ENCODE results near the gene NHP2. TPM values are rescaled to one million over a fixed set of nuclear protein-coding genes. Genes with fewer than 3 reads are reported as not detected.
A peak's percentile ranks its signal among the peaks of the same experiment; 100 is the strongest.
"Not testable (repeated sequence)": the region's sequence is repeated elsewhere in the genome, so short reads cannot be mapped to it uniquely, and the experiment has no call there.

The NHP2 gene
- total RNA-seq, 1 experiment from 2014 or later: 263 TPM

GRCh38 chr5:178130576-178131445 is 22.9 kb downstream of the NHP2 start, which contains the start of gene RMND5B (continued):
- TF ChIP-seq TEAD1 (CRISPR knock-in tag; IDR thresholded peaks at IDR 0.05) (no peak), HMGXB4 (CRISPR knock-in tag; IDR thresholded peaks at IDR 0.05) (peak; percentile 39), CREB1 (CRISPR knock-in tag; IDR thresholded peaks at IDR 0.05) (no peak), ETV6 (CRISPR knock-in tag; IDR thresholded peaks at IDR 0.05) (peak; percentile 87), EMX1 (CRISPR knock-in tag; IDR thresholded peaks at IDR 0.05) (peak; percentile 85), FOXK1 (CRISPR knock-in tag; IDR thresholded peaks at IDR 0.05) (0 out of 2 replicates have a peak, but pooled peaks have one; percentile 30), ZNF671 (CRISPR knock-in tag; IDR thresholded peaks at IDR 0.05) (peak; percentile 61; the same call in 1 of the 2 replicates), SP1 (CRISPR knock-in tag; conservative IDR thresholded peaks at IDR 0.05) (peak; percentile 56), SOX15 (CRISPR knock-in tag; IDR thresholded peaks at IDR 0.05) (no peak), IRF2 (CRISPR knock-in tag; IDR thresholded peaks at IDR 0.05; ENCODE audit: borderline replicate concordance, low read depth) (no peak), ZNF396 (CRISPR knock-in tag; IDR thresholded peaks at IDR 0.05; ENCODE audit: borderline replicate concordance) (no peak), ZNF232 (CRISPR knock-in tag; IDR thresholded peaks at IDR 0.05) (0 out of 2 replicates have a peak, but pooled peaks have one; percentile 65), NR3C1 (CRISPR knock-in tag; conservative IDR thresholded peaks at IDR 0.05; ENCODE audit: low read depth) (no peak), MXD4 (CRISPR knock-in tag; IDR thresholded peaks at IDR 0.05; ENCODE audit: borderline replicate concordance) (no peak), FOXP1 (CRISPR knock-in tag; IDR thresholded peaks at IDR 0.05; ENCODE audit: borderline replicate concordance) (peak; percentile 72), CBFB (CRISPR knock-in tag; IDR thresholded peaks at IDR 0.05; ENCODE audit: low read depth) (no peak)
- TF ChIP-seq, protein P1, sequence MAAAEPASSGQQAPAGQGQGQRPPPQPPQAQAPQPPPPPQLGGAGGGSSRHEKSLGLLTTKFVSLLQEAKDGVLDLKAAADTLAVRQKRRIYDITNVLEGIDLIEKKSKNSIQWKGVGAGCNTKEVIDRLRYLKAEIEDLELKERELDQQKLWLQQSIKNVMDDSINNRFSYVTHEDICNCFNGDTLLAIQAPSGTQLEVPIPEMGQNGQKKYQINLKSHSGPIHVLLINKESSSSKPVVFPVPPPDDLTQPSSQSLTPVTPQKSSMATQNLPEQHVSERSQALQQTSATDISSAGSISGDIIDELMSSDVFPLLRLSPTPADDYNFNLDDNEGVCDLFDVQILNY (CRISPR knock-in tag; IDR thresholded peaks at IDR 0.05): peak; percentile 85; the same call in 1 of the 2 replicates

- Mint-ChIP-seq H3K36me3 (peaks cover 22% of the 10 kb centered on the region), H3K4me1 (peaks cover 65% of the 10 kb centered on the region), H3K27ac (peak overlapping the region; percentile 96), H3K4me3 (peak overlapping the region; percentile 60)
- 0 out of 2 replicates have a peak, but pooled peaks have one; percentile 12 for TF ChIP-seq HMGA2 (CRISPR knock-in tag; IDR thresholded peaks at IDR 0.05)
- not testable (repeated sequence) for ATAC-seq; H3K9me3 Mint-ChIP-seq; DNase-seq (ENCODE audit: low spot score); H3K27me3 Mint-ChIP-seq (ENCODE audit: low read depth)
- ChIA-PET POLR2A (interaction anchor here (0.9 to 2.3 kb wide), 3 partner anchors 10 to 19 kb away, joined by 3 to 10 read pairs (median 5); no protein-coding TSS in a partner anchor), CTCF (interaction anchor here (1.6 to 4.5 kb wide), 2 partner anchors 10 to 54 kb away, joined by 7 to 34 read pairs; no protein-coding TSS in a partner anchor)
These were observed 23.5 kb downstream of the NHP2 start for GRCh38 chr5:178130234-178130575.

DNA sequence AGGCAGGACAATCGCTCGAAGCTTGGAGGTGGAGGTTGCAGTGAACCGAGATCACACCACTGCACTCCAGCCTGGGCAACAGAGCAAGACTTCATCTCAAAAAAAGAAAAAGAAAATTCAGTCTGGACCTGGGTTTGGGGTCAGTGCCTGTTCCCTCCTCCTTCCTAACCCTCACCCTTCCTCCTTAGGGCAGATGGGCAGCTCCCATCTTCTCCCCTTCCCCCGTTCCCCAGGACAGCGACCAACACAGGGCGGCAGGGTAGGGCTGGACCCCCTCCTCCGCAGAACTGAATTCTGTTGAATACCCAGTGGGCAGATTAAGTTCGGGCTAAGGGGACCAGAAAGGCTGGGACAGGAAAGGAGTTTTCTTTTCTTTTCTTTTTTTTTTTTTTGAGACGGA is 24.4 kb downstream of the NHP2 start:
- DNase-seq (ENCODE audit: low spot score) (no peak), ATAC-seq (no peak)
- Mint-ChIP-seq H3K27me3 (ENCODE audit: low read depth) (no peaks in the 10 kb centered on the region), H3K27ac (peak overlapping the region; percentile 100), H3K4me3 (peak overlapping the region; percentile 25; the same call in 1 of the 2 replicates), H3K36me3 (peaks cover 16% of the 10 kb centered on the region), H3K4me1 (peaks cover 68% of the 10 kb centered on the region), H3K9me3 (no peaks in the 10 kb centered on the region)
- peak; percentile 47; the same call in 1 of the 2 replicates for TF ChIP-seq ZNF121 (CRISPR knock-in tag; IDR thresholded peaks at IDR 0.05)
- no peak for TF ChIP-seq NFATC4 (CRISPR knock-in tag; IDR thresholded peaks at IDR 0.05)
- ChIA-PET CTCF (interaction anchor here (0.6 to 1.6 kb wide), 4 partner anchors 8 to 1058 kb away, joined by 3 to 7 read pairs (median 4); no protein-coding TSS in a partner anchor), POLR2A (interaction anchor here (0.6 to 0.8 kb wide), 2 partner anchors 14 to 15 kb away, joined by 3 to 4 read pairs; no protein-coding TSS in a partner anchor)
